Activated CD8-positive, alpha-beta memory T cell treated with anti-CD3 and anti-CD28 coated beads, Interleukin-2, amount 50 U/mL, for 4 hours (primary cell): ENCODE measurements around the gene PAQR4.

ENCODE experiments used
- DNase-seq: peaks from one replicate; pipeline ENCODE4 v3.0.0-alpha.2; 2020

Gene PAQR4

DNA sequence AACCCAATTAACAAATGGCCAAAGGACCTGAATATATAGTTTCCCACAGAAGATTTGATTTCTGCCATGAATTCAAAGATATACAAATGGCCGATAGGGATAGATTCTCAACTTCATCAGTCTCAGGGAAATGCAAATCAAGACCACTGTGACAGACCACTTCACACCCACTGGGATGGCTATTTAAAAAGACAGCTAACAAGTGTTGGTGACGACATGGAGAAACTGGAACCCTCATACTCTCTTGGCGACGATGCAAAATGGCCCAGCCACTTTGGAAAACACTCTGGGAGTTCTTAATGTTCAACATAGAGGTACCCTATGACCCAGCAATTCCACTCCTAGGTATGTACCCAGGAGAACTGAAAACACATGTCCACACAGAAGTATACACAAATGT lies 22.5 kb upstream of the PAQR4 start:
- DNase-seq: no peak

DNA sequence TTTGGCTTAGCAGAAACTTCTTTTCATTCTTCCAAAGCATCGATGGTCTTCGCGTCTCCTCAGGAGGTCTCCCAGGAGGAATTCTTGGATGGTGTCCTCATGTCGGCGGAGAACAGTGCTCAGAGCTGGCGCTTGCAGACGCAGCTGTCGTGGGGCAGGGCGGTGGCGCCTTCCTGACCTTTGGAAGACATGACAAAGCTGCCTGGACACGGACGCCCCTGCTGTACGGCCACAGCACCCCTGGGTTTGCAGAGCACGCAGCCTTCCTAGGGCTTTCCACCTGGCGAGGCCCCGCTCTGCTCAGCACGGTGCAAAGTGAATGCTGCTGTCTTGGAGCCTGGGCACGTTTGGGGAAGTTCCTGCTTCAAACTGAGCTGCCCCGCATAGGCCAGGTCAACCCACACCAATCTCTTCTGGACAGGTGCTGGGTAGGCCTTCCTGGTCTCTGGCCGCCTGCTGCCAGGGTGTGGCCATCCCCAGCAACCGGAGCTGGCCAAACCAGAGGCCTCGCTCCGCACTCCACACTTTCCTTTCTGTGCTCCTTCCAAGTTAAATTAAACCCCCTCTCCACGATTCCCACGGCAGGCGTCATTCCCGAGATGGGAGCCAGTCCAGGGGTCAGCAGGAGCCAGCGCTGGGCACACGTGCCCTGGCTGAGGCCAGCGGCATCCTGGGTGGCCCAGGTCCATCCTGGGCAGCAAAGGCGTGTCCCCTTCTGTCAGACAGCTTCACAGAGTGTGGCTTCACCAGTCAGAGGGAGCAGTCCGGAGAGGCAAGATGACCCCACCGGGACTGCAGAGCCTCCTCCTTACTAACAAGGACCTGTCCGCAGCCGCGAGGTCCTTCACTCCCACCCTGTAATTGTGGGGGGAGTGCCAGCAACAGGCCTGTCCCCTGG lies 20.1 kb upstream of the PAQR4 start:
- no peak for DNase-seq

DNA sequence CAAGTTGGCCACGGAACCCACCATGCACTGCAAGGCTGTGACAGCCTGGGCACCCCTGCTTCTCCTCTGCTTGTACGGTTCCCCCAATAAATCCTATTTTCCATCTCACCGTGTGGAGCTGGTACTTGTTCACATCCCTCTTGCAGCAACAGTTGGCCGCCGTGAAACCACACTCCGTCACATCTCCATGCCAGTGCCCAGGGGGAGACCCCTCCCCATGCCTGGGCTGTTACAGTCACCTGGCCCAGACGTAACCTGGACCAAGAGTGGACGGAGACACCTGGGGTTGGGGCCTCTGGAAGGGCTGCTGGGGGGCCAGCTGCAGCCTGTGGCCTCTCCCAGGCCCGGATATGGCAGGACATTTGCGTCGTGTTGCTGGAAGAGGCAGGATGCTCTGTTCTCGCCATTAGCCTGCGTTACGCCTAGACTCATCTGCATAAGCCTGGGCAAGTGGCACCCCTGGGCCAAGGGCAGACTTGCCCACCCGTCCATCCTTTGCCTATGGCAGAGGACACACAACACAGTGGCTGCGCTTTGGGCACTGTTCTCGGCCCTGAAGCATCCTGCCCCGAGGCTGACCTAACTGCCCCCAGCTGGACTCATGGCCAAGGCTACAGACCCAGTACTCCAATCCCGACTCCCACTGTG lies 19.3 kb upstream of the PAQR4 start:
- DNase-seq: no peak

DNA sequence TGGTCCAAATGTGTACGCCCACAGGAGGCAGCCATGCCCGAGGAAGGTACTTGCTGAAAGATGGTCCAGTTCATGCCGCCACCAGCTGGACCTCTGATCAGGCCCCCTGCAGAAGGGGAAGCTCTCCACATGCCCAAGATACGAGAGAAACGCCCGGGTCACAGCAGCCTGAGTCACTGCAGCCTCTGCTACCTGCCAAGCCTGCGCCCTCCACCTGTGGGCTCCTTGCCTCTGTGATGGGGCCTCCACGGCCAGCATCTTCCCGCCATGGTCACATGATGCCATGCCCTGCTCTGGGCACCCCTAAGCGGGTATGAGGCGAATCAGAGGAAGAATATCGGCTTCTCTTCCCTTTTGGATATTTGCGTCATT lies 18.8 kb upstream of the PAQR4 start:
- DNase-seq: no peak

DNA sequence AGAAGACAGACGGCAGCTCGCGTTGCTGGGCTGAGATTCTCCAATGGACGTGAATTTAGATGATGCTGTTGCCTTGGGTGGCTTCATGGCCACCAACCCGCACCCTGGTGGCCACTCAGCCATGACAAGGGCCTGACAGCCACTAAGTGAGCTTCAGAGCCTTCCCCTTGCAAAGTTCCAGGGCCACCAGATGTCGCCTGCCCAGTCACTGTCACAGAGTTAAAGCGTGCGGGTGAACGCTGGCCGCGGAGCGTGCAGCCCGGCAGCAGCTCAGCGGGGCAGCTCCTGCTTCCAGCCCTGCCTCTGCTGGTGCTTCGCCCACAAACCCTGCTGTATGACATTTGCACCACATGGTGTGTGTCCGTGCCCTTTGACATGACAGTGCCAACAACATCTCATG lies 18.4 kb upstream of the PAQR4 start:
- DNase-seq: no peak

DNA sequence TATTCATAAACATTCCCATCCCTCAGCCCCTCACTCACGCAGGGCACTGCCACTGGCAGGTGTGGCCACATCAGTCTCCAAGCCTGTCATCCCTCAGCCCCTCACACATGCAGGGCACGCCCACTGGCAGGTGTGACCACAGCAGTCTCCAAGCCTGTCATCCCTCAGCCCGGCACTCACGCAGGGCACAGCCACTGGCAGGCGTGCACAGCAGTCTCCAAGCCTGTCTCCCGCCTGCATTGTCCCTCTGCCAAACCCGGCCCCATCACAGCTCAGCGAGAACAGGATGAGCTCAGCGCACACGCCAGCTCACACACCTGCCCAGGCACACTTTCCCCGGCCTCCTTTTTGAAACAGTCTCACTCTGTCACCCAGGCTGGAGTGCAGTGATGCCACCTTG lies 16.5 kb upstream of the PAQR4 start:
- DNase-seq: no peak

DNA sequence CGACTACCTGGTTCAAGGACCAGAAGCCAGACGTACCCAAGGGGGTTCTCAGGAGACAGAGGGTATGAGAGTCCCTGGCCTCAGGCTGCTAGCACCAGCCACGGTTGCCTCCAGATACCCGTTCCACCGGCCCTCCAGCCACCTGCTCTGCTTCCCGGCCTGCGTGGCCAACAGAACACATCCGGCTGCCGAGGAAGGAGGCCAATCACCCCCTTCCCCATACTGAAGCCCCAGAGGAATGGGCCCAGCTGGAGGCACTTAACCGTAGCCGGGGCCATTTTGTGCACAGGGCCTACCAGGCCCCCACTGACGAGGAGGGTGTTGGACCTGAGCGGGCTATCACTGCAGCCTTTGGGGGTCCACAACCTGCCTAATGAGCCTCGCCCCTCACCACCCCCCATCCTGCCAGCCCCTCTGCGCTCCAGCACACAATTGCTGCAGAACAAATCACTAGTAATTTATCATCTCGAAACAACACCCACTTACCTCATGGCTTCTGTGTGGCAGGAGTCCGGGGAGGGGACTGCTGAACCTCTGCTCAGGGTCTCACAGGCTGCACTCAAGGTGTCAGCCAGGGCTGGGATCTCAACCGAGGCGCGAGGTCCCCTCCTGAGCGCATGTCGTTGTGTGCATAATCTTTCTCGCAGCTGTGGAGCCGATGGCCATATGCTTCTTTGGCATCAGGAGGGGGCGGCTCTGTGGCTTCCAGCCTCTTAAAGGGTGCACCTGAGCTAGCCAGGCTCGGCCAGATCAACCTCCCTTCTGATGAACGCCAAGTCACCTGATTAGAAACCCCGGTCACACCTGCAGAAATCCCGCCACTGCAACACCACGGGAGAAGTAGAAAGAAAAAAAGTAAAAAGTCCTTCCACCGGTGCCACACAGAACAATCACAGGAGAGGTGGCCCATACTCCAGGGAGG lies 15.2 kb upstream of the PAQR4 start:
- no peak for DNase-seq

DNA sequence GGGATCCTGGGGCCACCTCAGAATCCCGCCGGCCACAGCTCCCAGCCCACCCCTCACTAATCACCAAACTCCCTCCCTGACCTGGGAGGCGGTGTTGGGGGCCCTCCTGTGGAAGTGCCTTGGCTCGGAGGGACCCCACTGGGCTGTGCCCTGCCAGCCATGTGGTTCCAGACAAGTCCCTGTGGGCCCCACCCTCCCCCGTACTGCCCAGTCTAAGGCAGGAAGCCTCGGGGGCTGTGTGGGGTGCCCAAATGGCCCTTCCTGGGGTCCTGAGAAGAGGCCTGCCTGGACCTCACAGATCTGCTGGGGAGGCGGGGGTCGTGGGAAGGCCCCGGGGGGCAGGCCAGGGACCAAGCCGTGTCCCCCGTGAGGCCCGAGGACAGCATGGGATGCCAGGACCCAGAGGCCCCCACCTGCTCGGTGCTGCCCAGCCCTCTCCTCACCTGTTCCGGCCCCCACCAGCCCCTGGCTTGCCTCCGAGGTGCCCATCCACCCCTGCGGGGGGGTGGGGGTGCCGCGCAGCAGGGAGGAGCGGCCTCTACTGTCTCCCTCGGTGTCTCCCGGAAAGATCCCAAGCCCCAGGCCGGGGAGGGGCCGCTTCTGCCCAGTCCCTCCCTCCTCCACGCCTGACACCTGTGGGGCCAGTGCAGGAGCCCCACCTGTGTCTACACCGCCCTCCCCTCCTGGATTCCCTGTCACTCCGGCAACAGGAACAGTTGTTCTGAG lies 14.3 kb upstream of the PAQR4 start:
- no peak for DNase-seq

DNA sequence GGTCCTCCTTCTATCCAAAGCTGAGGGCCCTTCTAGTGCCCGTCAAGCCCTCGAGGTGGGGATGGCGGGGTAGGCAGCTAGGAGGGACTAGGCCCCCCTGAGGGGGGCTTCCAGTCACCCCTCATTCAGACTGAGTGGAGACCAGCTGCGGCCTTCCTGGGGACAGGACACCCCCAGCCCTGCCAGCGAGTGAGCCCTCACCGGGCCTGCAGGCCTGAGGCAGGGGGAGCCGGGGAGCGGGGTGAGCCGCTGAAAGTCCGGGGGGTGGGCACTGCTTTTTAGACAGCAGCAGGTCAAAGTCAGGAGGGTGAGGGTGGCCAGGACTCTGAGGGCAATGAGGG lies 13.7 kb upstream of the PAQR4 start:
- no peak for DNase-seq

DNA sequence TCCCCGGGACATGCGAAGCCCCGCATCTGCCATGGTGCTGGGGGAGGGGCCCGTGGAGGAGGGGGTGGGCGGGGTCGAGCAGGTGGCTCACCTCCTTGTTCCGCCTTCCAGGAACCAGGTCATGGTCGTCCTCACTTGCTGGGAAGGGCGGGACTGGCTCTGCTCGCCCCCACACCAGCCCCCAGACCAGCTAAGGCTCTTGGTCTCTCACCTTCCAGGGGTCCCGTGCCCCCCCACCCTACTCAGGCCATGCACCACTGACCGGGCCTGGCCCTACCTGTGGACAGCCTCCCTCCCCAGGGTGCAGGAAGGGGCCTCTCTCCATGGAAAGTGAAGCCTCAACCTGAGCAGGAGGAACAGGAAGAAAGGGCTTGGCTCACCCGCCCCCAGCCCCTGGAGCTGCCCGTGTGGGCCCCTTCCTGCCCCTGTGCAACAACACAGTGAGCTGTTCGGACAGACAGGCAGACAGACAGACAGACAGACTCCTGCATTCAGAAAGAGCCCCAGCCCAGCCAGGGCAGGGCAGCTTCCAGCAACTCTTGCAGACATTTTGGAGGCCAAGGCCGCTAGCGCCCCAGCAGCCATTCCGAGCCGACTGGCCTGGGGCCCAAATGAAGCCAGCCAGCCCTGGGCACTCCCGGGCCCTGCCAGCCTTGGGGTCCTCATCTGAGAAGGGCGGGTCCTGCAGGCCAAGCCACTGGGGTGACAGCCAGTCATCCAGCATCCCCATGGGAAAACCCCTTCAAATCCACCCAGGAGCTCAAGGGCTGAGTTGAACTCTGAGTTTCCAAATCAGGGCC lies 13.2 kb upstream of the PAQR4 start:
- DNase-seq: no peak

DNA sequence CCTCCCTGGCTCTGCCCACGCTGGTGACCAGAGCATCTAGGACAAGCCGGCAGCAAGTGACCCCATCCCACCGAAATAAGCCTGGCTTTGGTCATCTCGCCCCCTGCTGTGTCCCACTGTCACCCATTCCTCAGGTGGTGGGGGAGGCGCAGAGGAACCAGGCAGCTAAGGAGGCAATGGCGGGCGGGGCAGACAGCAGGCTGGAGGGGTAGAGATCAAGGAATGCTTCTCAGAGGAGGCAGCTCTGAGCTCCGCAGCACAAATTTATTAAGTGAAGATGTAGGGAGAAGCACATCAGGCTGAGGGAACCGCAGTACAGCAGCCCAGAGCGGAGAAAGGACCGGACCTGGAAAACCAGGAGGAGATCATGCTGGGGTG lies 12.6 kb upstream of the PAQR4 start:
- DNase-seq: no peak

DNA sequence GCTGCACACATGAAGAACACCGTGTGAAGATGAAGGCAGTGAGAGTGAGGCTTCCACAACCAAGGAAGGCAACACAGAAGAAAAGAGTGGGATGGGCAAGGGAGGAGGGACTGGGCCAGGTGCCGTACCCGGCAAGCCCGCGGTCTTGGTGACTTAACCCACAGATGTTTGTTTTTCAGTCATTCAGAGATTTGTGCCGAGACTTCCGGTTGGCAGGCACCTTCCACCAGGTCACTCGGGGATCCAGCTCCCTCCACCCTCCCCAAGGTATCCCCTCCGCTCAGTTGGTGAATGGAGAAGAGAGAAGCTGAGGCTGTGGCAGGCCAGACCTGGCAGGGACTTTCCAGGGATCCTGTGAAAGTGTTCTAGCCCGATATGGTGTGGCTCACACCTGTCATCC lies 9.9 kb upstream of the PAQR4 start:
- DNase-seq: no peak

DNA sequence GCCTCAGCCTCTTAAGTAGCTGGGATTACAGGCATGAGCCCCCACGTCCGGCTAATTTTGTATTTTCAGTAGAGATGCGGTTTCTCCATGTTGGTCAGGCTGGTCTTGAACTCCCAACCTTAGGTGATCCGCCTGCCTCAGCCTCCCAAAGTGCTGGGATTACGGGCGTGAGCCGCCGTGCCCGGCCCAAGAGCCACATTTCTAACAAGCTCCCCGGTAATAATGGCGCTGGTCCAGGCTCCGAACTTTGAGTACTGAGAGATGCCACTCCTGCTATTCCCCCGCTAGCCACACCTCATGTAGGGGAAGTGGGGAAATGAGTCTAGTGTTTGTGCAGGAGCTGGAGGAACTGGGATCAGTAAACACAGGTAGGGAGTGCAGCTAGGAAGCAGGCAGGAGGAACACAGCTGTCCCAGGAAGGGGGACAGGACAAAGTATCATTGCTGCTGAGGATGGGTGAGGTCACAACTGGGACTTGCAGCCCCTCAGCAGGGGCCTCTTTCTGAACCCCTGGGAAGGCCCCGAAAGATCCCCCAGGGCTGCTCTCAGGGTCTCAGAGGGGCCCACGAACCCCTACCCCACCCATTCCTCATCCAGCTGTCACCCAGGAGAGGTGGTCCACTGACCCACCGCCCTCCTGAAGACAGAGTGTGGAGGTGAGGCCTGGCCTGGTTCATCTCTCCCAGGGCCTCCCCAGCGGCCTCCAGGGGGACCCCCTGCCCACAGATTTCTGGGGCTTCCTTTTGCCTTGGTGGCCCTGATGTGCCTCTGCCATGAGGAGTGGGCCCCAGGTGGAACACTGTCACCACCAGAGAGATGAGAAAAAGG lies 8.8 kb upstream of the PAQR4 start:
- DNase-seq: no peak

DNA sequence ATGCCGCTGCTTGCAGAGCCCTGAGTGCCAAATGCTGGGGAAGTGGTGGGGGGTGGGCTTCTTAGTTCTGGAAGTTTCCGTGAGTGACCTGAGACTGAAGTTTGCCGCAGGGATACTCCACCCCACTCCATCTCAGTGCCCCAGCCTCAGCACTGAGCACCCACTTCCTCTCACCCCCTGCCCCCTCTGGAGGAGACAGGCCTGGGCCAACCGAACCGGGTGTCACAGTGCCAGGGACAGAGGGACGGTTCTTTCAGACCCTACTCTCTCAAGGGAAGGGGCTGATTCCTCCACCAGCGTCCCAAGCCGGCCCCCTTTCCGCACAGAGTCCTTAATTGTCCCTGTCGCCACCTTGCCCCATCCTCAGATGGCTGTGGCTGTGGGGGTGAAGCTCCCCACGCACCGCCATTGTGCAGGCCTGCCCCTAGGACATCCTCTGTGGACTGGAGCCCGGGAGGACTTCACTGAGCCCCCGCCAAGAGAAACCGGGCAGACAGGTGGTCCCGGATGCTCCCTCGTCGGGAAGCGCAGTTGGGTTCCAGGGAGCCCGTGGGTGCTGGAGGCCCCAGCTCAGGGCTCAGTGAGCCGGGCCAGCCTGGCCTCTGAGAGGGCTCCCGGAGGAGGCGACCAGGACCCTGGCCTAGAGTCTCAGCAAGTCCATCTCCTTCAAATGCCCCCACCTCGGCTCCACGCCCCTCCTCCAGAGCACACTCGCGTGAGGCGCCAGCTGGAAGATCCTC lies 6.6 kb upstream of the PAQR4 start:
- DNase-seq: peak; percentile 16

DNA sequence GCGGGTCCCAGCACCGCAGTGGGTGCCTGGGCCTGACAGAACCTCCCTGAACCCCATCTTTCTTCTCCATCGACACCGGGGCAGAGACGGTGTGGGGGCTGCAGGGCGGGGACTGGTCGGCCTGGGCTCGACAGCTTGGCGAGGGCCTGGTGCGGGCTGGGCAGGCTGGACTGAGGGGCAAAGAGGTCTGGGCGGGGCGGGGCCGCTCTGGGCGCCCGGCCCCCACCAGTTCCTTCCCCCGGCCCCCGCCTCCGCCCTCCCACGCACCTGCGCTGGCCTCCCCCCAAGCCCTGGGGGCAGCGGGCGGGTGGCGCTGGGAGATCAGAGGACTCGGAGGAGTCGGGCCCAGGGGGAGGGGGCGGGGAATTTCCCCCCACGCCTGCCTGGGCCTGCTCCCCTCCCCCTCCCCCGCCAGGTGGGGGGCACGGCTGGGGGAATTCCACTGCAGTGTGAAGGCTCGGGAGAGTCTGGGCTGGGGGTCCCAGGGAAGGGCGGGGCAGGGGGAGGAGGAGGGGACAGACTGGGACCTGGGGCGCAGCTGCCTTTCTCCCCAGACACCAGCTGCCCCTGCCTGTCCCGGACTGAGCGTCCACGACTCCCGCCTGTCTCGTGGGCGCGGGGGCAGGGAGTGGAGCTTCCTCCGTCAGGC lies 6.0 kb upstream of the PAQR4 start:
- DNase-seq: peak; percentile 61

DNA sequence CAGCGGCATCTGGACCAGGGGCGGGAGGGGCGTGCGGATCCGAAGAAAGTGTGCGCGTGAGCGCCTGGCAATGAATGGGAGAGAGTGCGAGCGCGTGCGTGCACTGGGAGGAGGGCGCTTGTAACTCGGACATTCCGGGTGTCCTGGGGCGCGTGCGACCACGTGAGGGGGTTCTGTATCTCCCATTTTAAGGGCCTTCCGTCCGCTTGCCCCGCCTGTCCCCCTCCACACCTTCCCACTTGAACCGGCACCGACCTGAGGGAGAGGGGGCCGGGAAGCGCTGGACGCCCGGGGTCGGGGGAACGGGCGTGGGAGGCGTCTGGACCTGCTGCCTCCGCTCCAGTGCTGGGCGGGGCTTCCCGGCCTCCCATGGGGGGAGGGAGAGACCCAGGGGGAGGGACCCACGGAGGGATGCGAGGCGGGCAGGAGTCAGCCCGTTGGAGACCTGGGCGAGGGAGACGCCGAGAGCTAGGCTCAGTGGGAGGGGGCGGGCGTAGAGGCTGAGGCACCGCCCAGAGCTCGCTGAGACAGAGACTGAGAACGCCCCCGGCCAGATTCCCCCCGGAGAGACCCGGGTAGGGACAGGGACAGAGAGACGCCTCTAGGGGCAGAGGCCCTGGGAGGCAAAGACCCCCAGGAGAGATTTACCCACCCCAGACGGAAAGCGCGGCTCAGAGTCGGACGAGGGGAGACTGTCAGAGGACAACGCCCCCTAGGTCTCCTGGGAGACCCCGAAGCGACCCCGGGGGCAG lies 5.2 kb upstream of the PAQR4 start, which contains the start of gene KREMEN2:
TSS of gene KREMEN2 (plus strand) at position 553 of the 752 bp plus-strand sequence. CDS start 246 bp downstream, outside the sequence.
- peak; percentile 54 for DNase-seq

DNA sequence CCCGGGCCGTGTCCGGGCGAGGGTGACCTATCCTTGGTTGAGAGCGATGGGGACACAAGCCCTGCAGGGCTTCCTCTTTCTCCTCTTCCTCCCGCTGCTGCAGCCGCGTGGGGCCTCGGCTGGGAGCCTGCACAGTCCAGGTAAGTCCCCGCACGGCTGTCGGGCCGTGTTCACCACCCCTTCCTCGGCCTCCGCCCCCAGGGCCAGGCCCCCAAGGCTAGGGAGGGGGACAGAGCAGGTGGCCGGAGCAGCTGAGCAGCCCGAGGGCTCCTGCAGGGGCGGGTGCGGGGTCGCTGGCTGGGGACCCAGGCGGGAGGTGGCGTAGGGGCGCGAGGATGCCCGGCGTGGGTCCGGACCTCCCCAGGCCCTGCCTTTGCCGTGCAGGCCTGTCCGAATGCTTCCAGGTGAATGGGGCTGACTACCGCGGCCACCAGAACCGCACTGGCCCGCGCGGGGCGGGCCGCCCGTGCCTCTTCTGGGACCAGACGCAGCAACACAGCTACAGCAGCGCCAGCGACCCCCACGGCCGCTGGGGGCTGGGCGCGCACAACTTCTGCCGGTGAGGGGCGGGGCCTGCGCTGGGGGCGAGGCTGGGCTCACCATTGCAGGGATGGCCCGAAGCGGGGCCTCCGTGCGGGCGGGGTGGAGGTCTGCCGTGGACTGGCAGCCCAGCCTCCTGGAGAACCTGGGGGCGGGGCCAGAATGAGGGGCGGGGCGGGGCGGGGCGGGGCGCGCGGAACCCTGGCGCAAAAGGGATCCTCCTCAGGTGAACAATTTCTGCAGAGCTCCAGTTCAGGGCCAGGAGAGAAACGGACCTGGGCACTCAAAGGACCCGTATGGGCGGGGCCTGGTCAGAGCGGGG lies 4.4 kb upstream of the PAQR4 start:
- peak; percentile 43 for DNase-seq
